ENCODE data around the gene NUDT11. TPM values are rescaled to one million over a fixed set of nuclear protein-coding genes. Genes with fewer than 3 reads are reported as not detected.
"Not testable (repeated sequence)": the region's sequence is repeated elsewhere in the genome, so short reads cannot be mapped to it uniquely, and the experiment has no call there.

Gene NUDT11
- total and polyA plus RNA-seq, 2 donors (not counting 1 experiment from before 2014, with no cell fraction given): 7.1 to 16.0 TPM

- Histone ChIP-seq H4K20me1 (ENCODE audit: control insufficient read depth, extremely low read depth, insufficient read depth, low read length) (no peaks in the 10 kb centered on the region), H3K4me3 (replicated peaks in 1 of 4; ENCODE audit: control extremely low read depth in 1 of 4, insufficient read depth in 1 of 4, low read depth in 3 of 4, low read length in 4 of 4) (no peak overlapping the region), H3K4me2 (ENCODE audit: extremely low read depth, insufficient read depth, low read length) (no peak overlapping the region), H3K27ac (ENCODE audit: insufficient read depth, low read length) (no peak overlapping the region), H3K36me3 (ENCODE audit: control insufficient read depth, insufficient read depth, low read length) (no peaks in the 10 kb centered on the region), H3K9me3 (ENCODE audit: control insufficient read depth, insufficient read depth, low read depth, low read length) (no peaks in the 10 kb centered on the region), H3K79me2 (ENCODE audit: control insufficient read depth, insufficient read depth, low read length) (no peaks in the 10 kb centered on the region), H3K9ac (ENCODE audit: insufficient read depth, low read length) (no peak overlapping the region), H2AFZ (ENCODE audit: low read length) (no peak overlapping the region), H3K4me1 (ENCODE audit: control insufficient read depth, extremely low read depth, insufficient read depth, low read length) (no peaks in the 10 kb centered on the region), H3K27me3 (ENCODE audit: control insufficient read depth, insufficient read depth, low read length) (no peaks in the 10 kb centered on the region)
- TF ChIP-seq CTCF (conservative IDR thresholded peaks at IDR 0.05 in 1 of 2, IDR thresholded peaks at IDR 0.05 in 1 of 2; ENCODE audit: low read depth in 1 of 2, low read length in 2 of 2) (no peak), EZH2 (IDR thresholded peaks at IDR 0.05; ENCODE audit: low read length, missing control alignments) (no peak)
- no peak for DNase-seq (ENCODE audit: low read depth in 2 of 2)
Measured at GRCh38 chrX:51487960-51488267, 8.5 kb downstream of the NUDT11 start.

GRCh38 chrX:51484616-51485015 lies 11.8 kb downstream of the NUDT11 start:
- H3K4me2 ChIP-seq (ENCODE audit: extremely low read depth, insufficient read depth, low read length): no peak overlapping the region
- H3K27me3 ChIP-seq (ENCODE audit: control insufficient read depth, insufficient read depth, low read length): no peaks in the 10 kb centered on the region
- no peak overlapping the region for H3K4me3 ChIP-seq (replicated peaks in 1 of 4; ENCODE audit: control extremely low read depth in 1 of 4, insufficient read depth in 1 of 4, low read depth in 3 of 4, low read length in 4 of 4)
- no peak for DNase-seq (ENCODE audit: low read depth in 2 of 2)
- H3K4me1 ChIP-seq (ENCODE audit: control insufficient read depth, extremely low read depth, insufficient read depth, low read length): no peaks in the 10 kb centered on the region
- no peaks in the 10 kb centered on the region for H3K9me3 ChIP-seq (ENCODE audit: control insufficient read depth, insufficient read depth, low read depth, low read length)
- H3K79me2 ChIP-seq (ENCODE audit: control insufficient read depth, insufficient read depth, low read length): no peaks in the 10 kb centered on the region
- no peak overlapping the region for H3K9ac ChIP-seq (ENCODE audit: insufficient read depth, low read length)
- H3K36me3 ChIP-seq (ENCODE audit: control insufficient read depth, insufficient read depth, low read length): no peaks in the 10 kb centered on the region
- H4K20me1 ChIP-seq (ENCODE audit: control insufficient read depth, extremely low read depth, insufficient read depth, low read length): no peaks in the 10 kb centered on the region
- H3K27ac ChIP-seq (ENCODE audit: insufficient read depth, low read length): no peak overlapping the region
- TF ChIP-seq CTCF (conservative IDR thresholded peaks at IDR 0.05 in 1 of 2, IDR thresholded peaks at IDR 0.05 in 1 of 2; ENCODE audit: low read depth in 1 of 2, low read length in 2 of 2): no peak
- TF ChIP-seq EZH2 (IDR thresholded peaks at IDR 0.05; ENCODE audit: low read length, missing control alignments): no peak
- H2AFZ ChIP-seq (ENCODE audit: low read length): no peak overlapping the region

- H2AFZ ChIP-seq (ENCODE audit: low read length); H3K4me3 ChIP-seq (replicated peaks in 1 of 4; ENCODE audit: control extremely low read depth in 1 of 4, insufficient read depth in 1 of 4, low read depth in 3 of 4, low read length in 4 of 4); H4K20me1 ChIP-seq (ENCODE audit: control insufficient read depth, extremely low read depth, insufficient read depth, low read length); H3K27me3 ChIP-seq (ENCODE audit: control insufficient read depth, insufficient read depth, low read length); H3K9ac ChIP-seq (ENCODE audit: insufficient read depth, low read length); H3K36me3 ChIP-seq (ENCODE audit: control insufficient read depth, insufficient read depth, low read length); H3K79me2 ChIP-seq (ENCODE audit: control insufficient read depth, insufficient read depth, low read length); H3K27ac ChIP-seq (ENCODE audit: insufficient read depth, low read length); H3K4me1 ChIP-seq (ENCODE audit: control insufficient read depth, extremely low read depth, insufficient read depth, low read length); H3K9me3 ChIP-seq (ENCODE audit: control insufficient read depth, insufficient read depth, low read depth, low read length); H3K4me2 ChIP-seq (ENCODE audit: extremely low read depth, insufficient read depth, low read length); DNase-seq (ENCODE audit: low read depth in 2 of 2): not testable (repeated sequence)
Measured at GRCh38 chrX:51482411-51482810, 14.0 kb downstream of the NUDT11 start.

DNA sequence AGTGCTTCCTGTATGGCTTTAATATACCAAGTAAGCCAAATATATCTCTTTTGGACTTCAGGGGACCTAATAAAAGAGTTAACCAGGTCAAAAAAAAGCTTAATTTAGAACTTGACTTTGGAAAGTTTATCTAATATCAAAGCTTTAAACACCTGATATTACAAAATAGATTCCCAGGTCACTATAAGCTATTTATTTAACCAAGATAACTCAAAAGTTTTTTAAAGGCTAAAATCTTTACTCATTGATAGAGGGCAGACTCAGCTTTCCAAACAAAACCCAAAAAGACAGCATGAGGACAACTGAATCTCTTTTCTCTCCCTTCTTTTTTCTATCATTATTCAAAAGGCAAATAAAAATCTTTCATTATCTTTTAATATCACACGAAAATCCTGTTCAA lies 19.5 kb downstream of the NUDT11 start:
- no peak for DNase-seq (ENCODE audit: low read depth in 2 of 2)
- Histone ChIP-seq H2AFZ (ENCODE audit: low read length) (no peak overlapping the region), H3K79me2 (ENCODE audit: control insufficient read depth, insufficient read depth, low read length) (no peaks in the 10 kb centered on the region), H3K4me2 (ENCODE audit: extremely low read depth, insufficient read depth, low read length) (no peak overlapping the region), H3K4me1 (ENCODE audit: control insufficient read depth, extremely low read depth, insufficient read depth, low read length) (no peaks in the 10 kb centered on the region), H3K27ac (ENCODE audit: insufficient read depth, low read length) (no peak overlapping the region), H3K36me3 (ENCODE audit: control insufficient read depth, insufficient read depth, low read length) (no peaks in the 10 kb centered on the region), H3K4me3 (replicated peaks in 1 of 4; ENCODE audit: control extremely low read depth in 1 of 4, insufficient read depth in 1 of 4, low read depth in 3 of 4, low read length in 4 of 4) (no peak overlapping the region), H4K20me1 (ENCODE audit: control insufficient read depth, extremely low read depth, insufficient read depth, low read length) (no peaks in the 10 kb centered on the region), H3K9me3 (ENCODE audit: control insufficient read depth, insufficient read depth, low read depth, low read length) (no peaks in the 10 kb centered on the region), H3K9ac (ENCODE audit: insufficient read depth, low read length) (no peak overlapping the region), H3K27me3 (ENCODE audit: control insufficient read depth, insufficient read depth, low read length) (no peaks in the 10 kb centered on the region)
- TF ChIP-seq CTCF (conservative IDR thresholded peaks at IDR 0.05 in 1 of 2, IDR thresholded peaks at IDR 0.05 in 1 of 2; ENCODE audit: low read depth in 1 of 2, low read length in 2 of 2): no peak
- TF ChIP-seq EZH2 (IDR thresholded peaks at IDR 0.05; ENCODE audit: low read length, missing control alignments): no peak
